Measurements from ENCODE around the gene NMNAT2. TPM values are rescaled to one million over a fixed set of nuclear protein-coding genes. Genes with fewer than 3 reads are reported as not detected.

NMNAT2 gene
- total RNA-seq, 1 experiment from 2014 or later = 0.39 TPM

DNA sequence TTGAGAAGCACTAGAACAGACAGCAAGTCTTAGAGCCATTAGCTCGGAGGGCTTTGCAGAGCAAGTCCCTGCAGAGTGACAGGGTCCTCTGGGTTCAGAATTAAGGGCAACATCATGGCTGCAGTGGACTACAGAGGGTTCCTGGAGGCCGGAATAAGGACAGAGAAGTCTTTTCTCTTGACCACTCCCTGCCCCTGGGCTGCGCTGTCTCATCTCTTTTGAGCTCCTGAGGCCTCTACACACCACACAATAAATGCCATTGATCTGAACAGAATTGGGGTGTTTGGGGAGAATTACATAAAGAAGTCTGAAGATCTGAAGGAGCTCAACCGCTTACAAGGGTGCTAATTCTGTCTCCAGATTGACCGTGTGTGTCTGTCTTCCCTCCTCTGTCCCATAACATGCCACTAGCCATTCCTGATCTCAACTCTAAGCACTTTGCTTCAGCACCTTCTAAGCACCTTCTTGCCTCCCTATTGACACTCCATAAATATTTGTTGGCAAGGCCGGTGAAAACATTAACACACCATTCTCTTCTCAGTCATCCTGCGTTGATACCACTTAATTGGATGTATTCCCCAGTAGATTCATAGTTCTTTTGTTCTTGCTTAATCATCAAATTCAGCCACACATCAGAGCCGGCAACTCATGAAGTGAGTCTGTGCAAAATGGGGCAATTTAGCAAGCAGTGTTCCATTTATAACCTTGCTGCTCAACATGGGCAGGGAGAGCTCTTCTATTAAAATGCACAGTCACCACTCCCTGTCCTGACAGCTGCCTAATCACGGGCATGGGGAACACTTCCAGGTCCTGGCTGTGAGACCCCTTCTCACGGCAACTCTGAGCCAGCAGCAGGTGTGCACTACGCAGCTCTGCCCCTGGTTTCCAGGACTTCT, 49.7 kb downstream of the NMNAT2 start:
- Histone ChIP-seq H3K4me1 (ENCODE audit: control insufficient read depth, insufficient read depth, low read length) (no peaks in the 10 kb centered on the region), H3K36me3 (ENCODE audit: control insufficient read depth, insufficient read depth, low read length) (no peaks in the 10 kb centered on the region), H3K9me3 (ENCODE audit: control insufficient read depth, insufficient read depth, low read depth, low read length) (no peaks in the 10 kb centered on the region), H3K4me3 (ENCODE audit: low read depth in 2 of 2, low read length in 2 of 2) (no peak overlapping the region), H3K27me3 (ENCODE audit: control insufficient read depth, insufficient read depth, low read length) (no peaks in the 10 kb centered on the region), H3K27ac (ENCODE audit: low read length) (no peak overlapping the region)
- POLR2A ChIA-PET = interaction anchor here (0.6 kb wide), 1 partner anchor 266 kb away, joined by 7 read pairs; no protein-coding TSS in a partner anchor
- intact Hi-C loops (cut with micrococcal nuclease; ENCODE audit: unreplicated experiment) (no loop called here), in situ Hi-C loops (cut with HindIII; ENCODE audit: low pct_unique_long_range_greater_than_20kb, low sequenced_read_pairs) (no loop called here)
- CTCF ChIA-PET = no interaction called here
- DNase-seq (ENCODE audit: low read depth, low spot score) (no peak), ATAC-seq (no peak)
- BruUV-seq (replicated peaks) = no TSS peak
- TF ChIP-seq, protein P1, sequence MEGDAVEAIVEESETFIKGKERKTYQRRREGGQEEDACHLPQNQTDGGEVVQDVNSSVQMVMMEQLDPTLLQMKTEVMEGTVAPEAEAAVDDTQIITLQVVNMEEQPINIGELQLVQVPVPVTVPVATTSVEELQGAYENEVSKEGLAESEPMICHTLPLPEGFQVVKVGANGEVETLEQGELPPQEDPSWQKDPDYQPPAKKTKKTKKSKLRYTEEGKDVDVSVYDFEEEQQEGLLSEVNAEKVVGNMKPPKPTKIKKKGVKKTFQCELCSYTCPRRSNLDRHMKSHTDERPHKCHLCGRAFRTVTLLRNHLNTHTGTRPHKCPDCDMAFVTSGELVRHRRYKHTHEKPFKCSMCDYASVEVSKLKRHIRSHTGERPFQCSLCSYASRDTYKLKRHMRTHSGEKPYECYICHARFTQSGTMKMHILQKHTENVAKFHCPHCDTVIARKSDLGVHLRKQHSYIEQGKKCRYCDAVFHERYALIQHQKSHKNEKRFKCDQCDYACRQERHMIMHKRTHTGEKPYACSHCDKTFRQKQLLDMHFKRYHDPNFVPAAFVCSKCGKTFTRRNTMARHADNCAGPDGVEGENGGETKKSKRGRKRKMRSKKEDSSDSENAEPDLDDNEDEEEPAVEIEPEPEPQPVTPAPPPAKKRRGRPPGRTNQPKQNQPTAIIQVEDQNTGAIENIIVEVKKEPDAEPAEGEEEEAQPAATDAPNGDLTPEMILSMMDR (IDR thresholded peaks at IDR 0.05) = no peak
- TF ChIP-seq, protein P2, sequence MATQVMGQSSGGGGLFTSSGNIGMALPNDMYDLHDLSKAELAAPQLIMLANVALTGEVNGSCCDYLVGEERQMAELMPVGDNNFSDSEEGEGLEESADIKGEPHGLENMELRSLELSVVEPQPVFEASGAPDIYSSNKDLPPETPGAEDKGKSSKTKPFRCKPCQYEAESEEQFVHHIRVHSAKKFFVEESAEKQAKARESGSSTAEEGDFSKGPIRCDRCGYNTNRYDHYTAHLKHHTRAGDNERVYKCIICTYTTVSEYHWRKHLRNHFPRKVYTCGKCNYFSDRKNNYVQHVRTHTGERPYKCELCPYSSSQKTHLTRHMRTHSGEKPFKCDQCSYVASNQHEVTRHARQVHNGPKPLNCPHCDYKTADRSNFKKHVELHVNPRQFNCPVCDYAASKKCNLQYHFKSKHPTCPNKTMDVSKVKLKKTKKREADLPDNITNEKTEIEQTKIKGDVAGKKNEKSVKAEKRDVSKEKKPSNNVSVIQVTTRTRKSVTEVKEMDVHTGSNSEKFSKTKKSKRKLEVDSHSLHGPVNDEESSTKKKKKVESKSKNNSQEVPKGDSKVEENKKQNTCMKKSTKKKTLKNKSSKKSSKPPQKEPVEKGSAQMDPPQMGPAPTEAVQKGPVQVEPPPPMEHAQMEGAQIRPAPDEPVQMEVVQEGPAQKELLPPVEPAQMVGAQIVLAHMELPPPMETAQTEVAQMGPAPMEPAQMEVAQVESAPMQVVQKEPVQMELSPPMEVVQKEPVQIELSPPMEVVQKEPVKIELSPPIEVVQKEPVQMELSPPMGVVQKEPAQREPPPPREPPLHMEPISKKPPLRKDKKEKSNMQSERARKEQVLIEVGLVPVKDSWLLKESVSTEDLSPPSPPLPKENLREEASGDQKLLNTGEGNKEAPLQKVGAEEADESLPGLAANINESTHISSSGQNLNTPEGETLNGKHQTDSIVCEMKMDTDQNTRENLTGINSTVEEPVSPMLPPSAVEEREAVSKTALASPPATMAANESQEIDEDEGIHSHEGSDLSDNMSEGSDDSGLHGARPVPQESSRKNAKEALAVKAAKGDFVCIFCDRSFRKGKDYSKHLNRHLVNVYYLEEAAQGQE (IDR thresholded peaks at IDR 0.05; ENCODE audit: insufficient read depth in 1 of 2, low read depth in 2 of 2, low read length in 1 of 2) = no peak
- TF ChIP-seq SIN3A (IDR thresholded peaks at IDR 0.05; ENCODE audit: borderline replicate concordance, insufficient read depth, low read depth, low read length) (no peak), TCF7L2 (IDR thresholded peaks at IDR 0.05; ENCODE audit: low read depth, low read length) (no peak), POLR2AphosphoS5 (IDR thresholded peaks at IDR 0.05; ENCODE audit: low read depth, low read length) (no peak)

DNA sequence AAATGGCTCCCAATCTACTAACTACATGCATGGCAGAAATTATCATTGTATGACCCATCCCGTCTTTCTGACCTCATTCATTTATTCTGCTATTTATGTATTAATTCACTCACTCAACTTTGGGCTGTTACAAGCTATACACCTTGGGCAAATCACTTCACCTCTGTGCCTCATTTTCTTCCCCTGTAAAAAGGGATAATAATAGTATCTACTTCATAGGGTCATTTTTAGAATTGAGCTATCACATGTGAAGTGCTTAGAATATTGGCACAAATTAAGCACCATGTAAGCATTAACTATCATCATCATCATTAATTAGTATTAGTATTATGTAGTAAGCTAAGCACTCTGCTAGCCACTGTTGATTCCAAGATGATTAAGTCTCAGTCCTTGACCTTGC, 52.1 kb downstream of the NMNAT2 start:
- no peaks in the 10 kb centered on the region for H3K36me3 ChIP-seq (ENCODE audit: control insufficient read depth, insufficient read depth, low read length)
- no peaks in the 10 kb centered on the region for H3K9me3 ChIP-seq (ENCODE audit: control insufficient read depth, insufficient read depth, low read depth, low read length)
- CTCF ChIA-PET = interaction anchor here (0.6 kb wide), 1 partner anchor 144 kb away, joined by 3 read pairs; no protein-coding TSS in a partner anchor
- TF ChIP-seq POLR2AphosphoS5 (IDR thresholded peaks at IDR 0.05; ENCODE audit: low read depth, low read length) = no peak
- TF ChIP-seq, protein P2 (IDR thresholded peaks at IDR 0.05; ENCODE audit: insufficient read depth in 1 of 2, low read depth in 2 of 2, low read length in 1 of 2) = no peak
- TF ChIP-seq, protein P1 (IDR thresholded peaks at IDR 0.05) = no peak
- no peak for TF ChIP-seq TCF7L2 (IDR thresholded peaks at IDR 0.05; ENCODE audit: low read depth, low read length)
- no peak for TF ChIP-seq SIN3A (IDR thresholded peaks at IDR 0.05; ENCODE audit: borderline replicate concordance, insufficient read depth, low read depth, low read length)
- no TSS peak for BruUV-seq (replicated peaks)
- ATAC-seq (no peak), DNase-seq (ENCODE audit: low read depth, low spot score) (no peak)
- intact Hi-C loops (cut with micrococcal nuclease; ENCODE audit: unreplicated experiment) (no loop called here), in situ Hi-C loops (cut with HindIII; ENCODE audit: low pct_unique_long_range_greater_than_20kb, low sequenced_read_pairs) (no loop called here)
- no peaks in the 10 kb centered on the region for H3K4me1 ChIP-seq (ENCODE audit: control insufficient read depth, insufficient read depth, low read length)
- no peak overlapping the region for H3K4me3 ChIP-seq (ENCODE audit: low read depth in 2 of 2, low read length in 2 of 2)
- no peaks in the 10 kb centered on the region for H3K27me3 ChIP-seq (ENCODE audit: control insufficient read depth, insufficient read depth, low read length)
- no peak overlapping the region for H3K27ac ChIP-seq (ENCODE audit: low read length)
- POLR2A ChIA-PET = no interaction called here

Data from Panc1 (cell line).